NCI-H2196 treated with DMSO at 0.1 percent for 48 hours (cell line): ENCODE data around the gene ESYT3.

ENCODE experiments used
- DNase-seq: peaks from one replicate; lab custom pipeline; 2025; ENCODE audit not compliant: unreplicated experiment; lab: John Stamatoyannopoulos, UW

ESYT3 gene

GRCh38 chr3:138434276-138434874, at the start of gene ESYT3:
Gene ESYT3 (plus strand): TSS chr3:138434616. CDS start chr3:138434799, 183 bp downstream.
- DNase-seq = peak; percentile 87

DNA sequence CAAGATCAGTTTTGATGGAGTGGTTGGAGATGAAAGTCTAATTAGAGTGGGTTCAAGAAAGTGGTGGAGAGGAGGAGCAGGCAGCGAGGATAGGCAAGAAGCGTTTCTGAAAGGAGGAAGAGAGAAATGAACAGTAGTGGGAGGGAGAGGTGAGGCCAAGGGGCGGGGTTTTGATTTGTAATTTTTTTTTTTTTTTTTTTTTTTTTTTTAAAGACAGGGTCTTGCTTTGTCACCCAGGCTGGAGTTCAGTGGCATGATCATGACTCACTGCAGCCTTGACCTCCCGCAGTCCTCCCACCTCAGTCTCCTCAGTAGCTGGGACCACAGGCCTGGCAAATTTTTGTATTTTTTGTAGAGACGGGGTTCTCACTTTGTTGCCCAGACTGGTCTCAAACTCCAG, 49.4 kb upstream of the ESYT3 start:
- no peak for DNase-seq

- DNase-seq = no peak
Observed at GRCh38 chr3:138389144-138389601, 45.2 kb upstream of the ESYT3 start.

- DNase-seq = peak; percentile 53
Observed at GRCh38 chr3:138389841-138390581, 44.4 kb upstream of the ESYT3 start.

- DNase-seq = no peak
Observed at GRCh38 chr3:138390582-138390932, 43.9 kb upstream of the ESYT3 start.

- DNase-seq = no peak
Observed at GRCh38 chr3:138394156-138394555, 40.3 kb upstream of the ESYT3 start.

- no peak for DNase-seq
Observed at GRCh38 chr3:138394686-138395085, 39.7 kb upstream of the ESYT3 start.

- no peak for DNase-seq
Observed at GRCh38 chr3:138395865-138396751, 38.3 kb upstream of the ESYT3 start.

- no peak for DNase-seq
Observed at GRCh38 chr3:138396752-138397410, 37.5 kb upstream of the ESYT3 start.

DNA sequence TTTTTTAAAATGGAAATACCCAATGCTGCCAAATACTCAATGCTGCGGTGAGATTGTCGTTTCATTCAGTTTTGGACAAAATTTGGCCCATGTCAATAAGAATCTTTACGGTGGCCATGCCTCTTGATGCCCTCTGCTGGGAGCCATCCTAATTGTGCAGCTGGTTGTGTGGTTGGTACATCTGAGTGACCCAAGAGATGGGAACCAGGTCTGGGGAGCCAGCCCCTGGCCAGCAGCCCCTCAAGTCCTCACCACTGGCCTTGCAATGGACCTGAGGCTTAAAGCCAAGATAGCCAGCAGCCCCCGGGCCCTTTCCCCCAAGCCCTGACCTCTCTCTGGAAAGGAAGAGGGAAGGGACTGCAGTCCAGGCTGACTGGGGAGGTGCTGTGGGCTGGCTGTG, 36.4 kb upstream of the ESYT3 start:
- no peak for DNase-seq

- DNase-seq = no peak
Observed at GRCh38 chr3:138398791-138399575, 35.4 kb upstream of the ESYT3 start.

GRCh38 chr3:138399766-138400165, 34.6 kb upstream of the ESYT3 start:
- peak; percentile 17 for DNase-seq

DNA sequence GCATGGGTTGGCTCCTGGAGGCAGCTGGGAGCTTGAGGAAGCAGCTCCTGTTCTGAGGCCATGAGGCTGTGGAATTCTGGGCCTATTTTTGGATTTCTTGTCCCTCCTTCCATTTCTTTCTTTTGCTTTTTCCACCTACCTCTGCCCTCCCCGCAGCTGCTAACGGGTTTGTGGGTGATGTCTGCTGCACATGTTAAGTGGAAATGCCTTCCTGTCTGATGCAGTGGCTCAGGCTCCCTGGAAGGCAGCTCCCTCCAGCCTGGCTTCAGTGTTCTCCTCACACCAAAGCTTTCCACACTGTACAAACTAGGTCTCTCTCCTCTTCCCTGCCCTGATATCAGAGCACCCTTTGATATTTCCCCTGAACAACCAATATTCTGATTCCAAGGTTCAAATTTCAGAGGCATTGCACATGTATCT, 33.8 kb upstream of the ESYT3 start:
- DNase-seq = no peak

- DNase-seq = no peak
Observed at GRCh38 chr3:138401834-138402233, 32.6 kb upstream of the ESYT3 start.

GRCh38 chr3:138404121-138404520, 30.3 kb upstream of the ESYT3 start:
- DNase-seq = no peak

DNA sequence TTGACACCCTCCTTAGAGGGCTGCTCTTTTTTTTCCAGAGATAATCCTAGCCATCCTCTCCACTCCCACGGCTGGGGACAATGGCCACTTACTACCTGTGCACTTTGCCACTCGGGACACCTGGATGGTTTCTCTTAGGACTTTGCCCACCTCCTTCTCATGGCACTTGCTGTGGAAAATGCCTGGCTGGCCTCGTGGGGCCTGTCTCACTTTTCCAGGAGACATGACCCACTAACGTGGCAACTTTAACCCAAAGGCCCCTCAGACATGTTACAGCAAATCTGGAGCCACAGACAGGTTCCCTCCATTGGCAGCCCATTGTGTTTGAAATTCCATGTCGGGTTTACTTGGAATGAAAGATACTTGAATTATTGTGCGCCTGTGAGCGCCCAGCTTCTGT, 29.4 kb upstream of the ESYT3 start:
- no peak for DNase-seq

GRCh38 chr3:138405486-138405885, 28.9 kb upstream of the ESYT3 start:
- no peak for DNase-seq

- no peak for DNase-seq
Observed at GRCh38 chr3:138406606-138407005, 27.8 kb upstream of the ESYT3 start.

- no peak for DNase-seq
Observed at GRCh38 chr3:138407236-138407907, 27.0 kb upstream of the ESYT3 start.
